ENCODE data around the gene DOK4. TPM values are rescaled to one million over a fixed set of nuclear protein-coding genes. Genes with fewer than 3 reads are reported as not detected.

The DOK4 gene
- total and polyA plus RNA-seq, 2 of the 8 experiments (the other 6 are each of a cell fraction or from before 2014, with no cell fraction given) = 24.0 to 28.9 TPM

DNA sequence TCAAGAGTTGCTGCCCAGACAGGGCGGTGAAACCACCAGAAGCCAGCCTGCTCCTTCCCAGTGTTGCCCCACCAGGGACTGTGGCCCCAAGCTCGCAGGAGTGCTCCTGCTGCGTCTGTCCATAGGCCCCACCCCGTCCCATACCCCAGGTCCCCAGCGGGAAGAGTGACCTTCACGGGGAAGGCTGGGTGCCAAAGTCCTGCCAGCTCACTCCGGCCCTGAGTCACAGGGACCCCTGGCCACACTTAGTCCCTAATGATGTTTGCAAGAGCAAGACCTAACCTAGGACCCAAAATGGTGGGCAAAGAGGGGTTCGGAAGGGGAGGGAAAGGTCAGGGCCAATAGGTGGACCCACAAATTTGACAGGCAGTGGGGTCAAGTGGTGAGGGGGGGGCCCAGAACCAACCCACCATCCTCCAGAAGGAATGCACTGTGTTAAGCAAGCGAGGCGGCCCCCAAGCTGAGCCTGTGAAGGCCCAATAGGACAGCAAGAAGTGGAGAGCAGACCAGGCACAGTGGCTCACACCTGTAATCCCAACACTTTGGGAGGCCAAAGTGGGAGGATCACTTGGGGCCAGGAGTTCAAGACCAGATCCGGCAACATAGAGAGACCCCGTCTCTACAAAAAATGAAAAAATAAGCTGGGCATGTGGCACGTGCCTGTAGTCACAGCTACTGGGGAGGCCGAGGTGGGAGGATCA is 3.3 kb downstream of the DOK4 start:
- FAIRE-seq = no peak
- H3K23me2 ChIP-seq (ENCODE audit: low read depth, low read length) = peaks cover 16% of the 10 kb centered on the region; the same call in 1 of the 2 replicates
- no peaks in the 10 kb centered on the region for H3K9me3 ChIP-seq (ENCODE audit: insufficient read depth in 2 of 2, low read depth in 1 of 2, low read length in 1 of 2)
- no peak overlapping the region for H3K9ac ChIP-seq (replicated peaks in 1 of 4; ENCODE audit: extremely low read depth in 1 of 4, low read depth in 3 of 4, low read length in 3 of 4)
- no peak overlapping the region for H3K56ac ChIP-seq (replicated peaks; ENCODE audit: insufficient read length, low read depth, low read length)
- H3K36me3 ChIP-seq (ENCODE audit: control insufficient read depth in 2 of 4, insufficient read depth in 4 of 4, low read length in 3 of 4) = no peaks in the 10 kb centered on the region
- H4K5ac ChIP-seq (ENCODE audit: insufficient read length, low read depth, low read length) = no peak overlapping the region
- no peak overlapping the region for H2AFZ ChIP-seq (ENCODE audit: low read length)
- WGBS, 2 experiments (ENCODE audit: extremely low coverage in 1 of 2, insufficient coverage in 1 of 2, insufficient read length in 1 of 2, insufficient replicate concordance in 2 of 2, low coverage in 1 of 2, low lambda C conversion rate in 2 of 2, missing lambda C conversion rate in 1 of 2) = 90% methylated on average over 13 of the region's 14 CpGs; no CpG with 5 or more reads in 1 of the 2 experiments
- no peak overlapping the region for H3K4me3 ChIP-seq (ENCODE audit: extremely low read depth in 1 of 4, insufficient read depth in 2 of 4, low read depth in 3 of 4, low read length in 4 of 4)
- ChIA-PET POLR2A (ENCODE audit: partially characterized antibody) (interaction anchor here (1.1 to 1.7 kb wide), 3 partner anchors 20 to 54 kb away, joined by 4 to 5 read pairs (median 4); partner anchors contain the start of gene POLR2C), CTCF (ENCODE audit: partially characterized antibody) (interaction anchor here (1.0 to 15.0 kb wide), 4 partner anchors 21 to 182 kb away, joined by 3 to 210 read pairs (median 74); partner anchors contain the start of gene POLR2C)
- no peak overlapping the region for H3K27ac ChIP-seq (ENCODE audit: low read depth, low read length)
- H2BK120ac ChIP-seq (replicated peaks; ENCODE audit: low read depth, low read length) = no peak overlapping the region
- H4K20me1 ChIP-seq (replicated peaks in 1 of 2; ENCODE audit: control insufficient read depth in 1 of 2, insufficient read depth in 2 of 2, low read length in 2 of 2) = peaks cover 0 to 1% of the 10 kb centered on the region in 2 experiments
- H3K14ac ChIP-seq (ENCODE audit: insufficient read length) = no peak overlapping the region
- no peak overlapping the region for H4K8ac ChIP-seq (ENCODE audit: extremely low read depth, insufficient read depth, low read length)
- no peak for DNase-seq (ENCODE audit: low read depth in 1 of 2, low spot score in 2 of 2)
- no peak overlapping the region for H4K91ac ChIP-seq (replicated peaks; ENCODE audit: insufficient read length, low read length)
- no peak overlapping the region for H2AK5ac ChIP-seq (ENCODE audit: low read depth, low read length)
- no peak overlapping the region for H3K4me2 ChIP-seq (ENCODE audit: insufficient read depth in 1 of 2, low read depth in 2 of 2, low read length in 2 of 2)
- no peak overlapping the region for H3K23ac ChIP-seq (ENCODE audit: insufficient read length)
- no peak overlapping the region for H2BK15ac ChIP-seq (ENCODE audit: low read length)
- H3K79me2 ChIP-seq (ENCODE audit: control insufficient read depth in 1 of 2, insufficient read depth in 2 of 2, low read length in 2 of 2) = no peaks in the 10 kb centered on the region
- H3K18ac ChIP-seq (ENCODE audit: extremely low read depth, low read length) = no peak overlapping the region
- no peak overlapping the region for H2BK20ac ChIP-seq (ENCODE audit: low read length)
- H3K79me1 ChIP-seq (ENCODE audit: low read depth, low read length) = 0 out of 2 replicates have a peak, but pooled peaks cover 3% of the 10 kb centered on the region
- H2BK5ac ChIP-seq (ENCODE audit: low read depth, low read length) = no peak overlapping the region
- H3K27me3 ChIP-seq (replicated peaks in 1 of 4; ENCODE audit: control insufficient read depth in 3 of 4, extremely low read depth in 1 of 4, insufficient read depth in 3 of 4, low read length in 3 of 4) = peaks cover 0 to 12% (median 4%) of the 10 kb centered on the region in 4 experiments; a peak in 4 of 7 replicates
- H3K4me1 ChIP-seq (replicated peaks in 1 of 4; ENCODE audit: control insufficient read depth in 3 of 4, insufficient read depth in 4 of 4, low read length in 3 of 4) = peaks cover 0 to 31% (median 19%) of the 10 kb centered on the region in 4 experiments; a peak in 6 of 7 replicates
- H2BK12ac ChIP-seq (ENCODE audit: low read depth, low read length) = no peak overlapping the region; the same call in 1 of the 2 replicates
- no peak overlapping the region for H3K4ac ChIP-seq (replicated peaks; ENCODE audit: insufficient read length, low read depth, low read length)
- TF ChIP-seq CEBPB (IDR thresholded peaks at IDR 0.05; ENCODE audit: low read depth, low read length) (no peak), EZH2 (IDR thresholded peaks at IDR 0.05; ENCODE audit: low read depth, low read length, severe bottlenecking) (no peak), RBBP5 (IDR thresholded peaks at IDR 0.05; ENCODE audit: borderline replicate concordance, low read depth, low read length) (no peak), POLR2AphosphoS5 (IDR thresholded peaks at IDR 0.05; ENCODE audit: low read depth, low read length) (no peak), YY1 (IDR thresholded peaks at IDR 0.05; ENCODE audit: low read depth, low read length) (no peak), TCF12 (IDR thresholded peaks at IDR 0.05; ENCODE audit: low read depth, low read length) (no peak), RNF2 (IDR thresholded peaks at IDR 0.05; ENCODE audit: borderline replicate concordance, low read depth, low read length, missing control alignments, poor library complexity, severe bottlenecking) (no peak), TBP (IDR thresholded peaks at IDR 0.05; ENCODE audit: low read depth, low read length) (no peak), SAP30 (IDR thresholded peaks at IDR 0.05; ENCODE audit: insufficient read depth, insufficient replicate concordance, low read length) (no peak), JUND (IDR thresholded peaks at IDR 0.05; ENCODE audit: low read length) (no peak), TAF7 (optimal IDR thresholded peaks at IDR 0.05; ENCODE audit: borderline replicate concordance, low read depth, low read length) (no peak)
- TF ChIP-seq, protein P1, sequence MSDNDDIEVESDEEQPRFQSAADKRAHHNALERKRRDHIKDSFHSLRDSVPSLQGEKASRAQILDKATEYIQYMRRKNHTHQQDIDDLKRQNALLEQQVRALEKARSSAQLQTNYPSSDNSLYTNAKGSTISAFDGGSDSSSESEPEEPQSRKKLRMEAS (IDR thresholded peaks at IDR 0.05) = no peak

Data from H1 (cell line).